Loucy (cell line): ENCODE results near the gene DENND4B.

ENCODE experiments used
- EZH2phosphoT487 ChIP-seq: fragments of 200-600 bp; IDR thresholded peaks from 2 replicates; pipeline ENCODE4 v1.6.1; 2018; ENCODE audit warnings: antibody characterized with exemption, mild to moderate bottlenecking, moderate library complexity, borderline replicate concordance
- TF ChIP-seq, protein P1 (sequence below): fragments of 200-600 bp; sonication (generic); conservative IDR thresholded peaks from 2 replicates; pipeline ENCODE4 v1.5.1; 2014; ENCODE audit warnings: mild to moderate bottlenecking, antibody characterized with exemption, low read length

DNA sequence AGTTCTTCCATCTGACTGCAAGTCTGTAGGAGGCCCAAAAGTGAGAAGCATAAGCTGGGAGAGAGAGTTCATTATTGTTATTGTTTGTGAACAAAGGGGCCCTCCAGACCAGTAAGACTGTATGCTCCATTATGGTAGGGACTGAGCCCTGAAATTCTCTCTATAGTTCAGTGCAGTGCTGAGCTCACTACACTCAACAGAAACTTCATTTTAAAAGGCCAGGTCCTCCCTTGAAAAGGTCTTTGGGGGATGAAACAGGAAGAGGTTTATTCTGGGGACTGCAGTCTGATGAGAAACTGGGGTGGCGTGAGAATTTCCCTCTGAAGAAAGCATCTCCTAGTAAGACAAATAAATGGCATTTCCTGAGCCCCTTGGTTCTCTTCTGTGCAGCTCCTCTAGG lies 18.3 kb downstream of the DENND4B start:
- TF ChIP-seq, protein P1, sequence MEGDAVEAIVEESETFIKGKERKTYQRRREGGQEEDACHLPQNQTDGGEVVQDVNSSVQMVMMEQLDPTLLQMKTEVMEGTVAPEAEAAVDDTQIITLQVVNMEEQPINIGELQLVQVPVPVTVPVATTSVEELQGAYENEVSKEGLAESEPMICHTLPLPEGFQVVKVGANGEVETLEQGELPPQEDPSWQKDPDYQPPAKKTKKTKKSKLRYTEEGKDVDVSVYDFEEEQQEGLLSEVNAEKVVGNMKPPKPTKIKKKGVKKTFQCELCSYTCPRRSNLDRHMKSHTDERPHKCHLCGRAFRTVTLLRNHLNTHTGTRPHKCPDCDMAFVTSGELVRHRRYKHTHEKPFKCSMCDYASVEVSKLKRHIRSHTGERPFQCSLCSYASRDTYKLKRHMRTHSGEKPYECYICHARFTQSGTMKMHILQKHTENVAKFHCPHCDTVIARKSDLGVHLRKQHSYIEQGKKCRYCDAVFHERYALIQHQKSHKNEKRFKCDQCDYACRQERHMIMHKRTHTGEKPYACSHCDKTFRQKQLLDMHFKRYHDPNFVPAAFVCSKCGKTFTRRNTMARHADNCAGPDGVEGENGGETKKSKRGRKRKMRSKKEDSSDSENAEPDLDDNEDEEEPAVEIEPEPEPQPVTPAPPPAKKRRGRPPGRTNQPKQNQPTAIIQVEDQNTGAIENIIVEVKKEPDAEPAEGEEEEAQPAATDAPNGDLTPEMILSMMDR, result no peak
- TF ChIP-seq EZH2phosphoT487, result no peak
